ENCODE measurements around the gene MAP3K2.

DNA sequence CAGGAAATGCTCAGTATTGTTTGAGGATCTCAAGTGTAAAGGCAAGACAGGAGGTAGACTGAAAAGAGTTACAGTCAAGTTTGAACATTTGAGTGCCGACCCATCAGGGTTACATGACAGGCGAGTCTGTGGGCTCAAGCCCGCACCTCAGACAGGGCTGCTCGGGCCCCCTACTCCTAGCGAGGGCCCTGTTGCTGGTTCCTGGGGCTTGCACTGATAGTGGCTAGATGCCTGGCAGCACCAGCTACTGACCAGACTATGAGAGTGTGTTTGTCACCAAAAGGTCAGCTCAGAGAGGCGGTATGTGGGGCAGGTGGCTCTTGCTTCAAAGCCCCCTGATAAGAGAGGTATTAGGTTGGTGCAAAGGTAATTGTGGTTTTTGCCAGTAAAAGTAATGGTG is 132.1 kb downstream of the MAP3K2 start:
- TF ChIP-seq, protein P1, sequence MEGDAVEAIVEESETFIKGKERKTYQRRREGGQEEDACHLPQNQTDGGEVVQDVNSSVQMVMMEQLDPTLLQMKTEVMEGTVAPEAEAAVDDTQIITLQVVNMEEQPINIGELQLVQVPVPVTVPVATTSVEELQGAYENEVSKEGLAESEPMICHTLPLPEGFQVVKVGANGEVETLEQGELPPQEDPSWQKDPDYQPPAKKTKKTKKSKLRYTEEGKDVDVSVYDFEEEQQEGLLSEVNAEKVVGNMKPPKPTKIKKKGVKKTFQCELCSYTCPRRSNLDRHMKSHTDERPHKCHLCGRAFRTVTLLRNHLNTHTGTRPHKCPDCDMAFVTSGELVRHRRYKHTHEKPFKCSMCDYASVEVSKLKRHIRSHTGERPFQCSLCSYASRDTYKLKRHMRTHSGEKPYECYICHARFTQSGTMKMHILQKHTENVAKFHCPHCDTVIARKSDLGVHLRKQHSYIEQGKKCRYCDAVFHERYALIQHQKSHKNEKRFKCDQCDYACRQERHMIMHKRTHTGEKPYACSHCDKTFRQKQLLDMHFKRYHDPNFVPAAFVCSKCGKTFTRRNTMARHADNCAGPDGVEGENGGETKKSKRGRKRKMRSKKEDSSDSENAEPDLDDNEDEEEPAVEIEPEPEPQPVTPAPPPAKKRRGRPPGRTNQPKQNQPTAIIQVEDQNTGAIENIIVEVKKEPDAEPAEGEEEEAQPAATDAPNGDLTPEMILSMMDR (IDR thresholded peaks at IDR 0.05): no peak
- TF ChIP-seq POLR2AphosphoS5 (IDR thresholded peaks at IDR 0.05): no peak
- TF ChIP-seq POLR2A (IDR thresholded peaks at IDR 0.05): no peak
- no peak for TF ChIP-seq EP300 (IDR thresholded peaks at IDR 0.05)

Measured in suprapubic skin (tissue), 4 donors.